Activated naive CD4-positive, alpha-beta T cell treated with anti-CD3 and anti-CD28 coated beads, Interleukin-2, amount 10 ng/mL, durations not matched to agents 7 days and 5 days (primary cell): ENCODE results near the gene PODN.

Experiments
- CTCF ChIA-PET: fragments of 350-600 bp; sonication (Branson Sonifier 250); formaldehyde crosslinking; loops from one replicate; lab custom pipeline; 2021; ENCODE audit warnings: antibody characterized with exemption; lab: Charles Lee
- DNase-seq: peaks from one replicate; pipeline ENCODE4 v3.0.0-alpha.2; 2020
- H3K27ac Mint-ChIP-seq: one replicate; pipeline ENCODE4 v1.8.0; 2021; ENCODE audit warnings: mild to moderate bottlenecking, moderate library complexity, mixed read lengths
- H3K27me3 Mint-ChIP-seq: one replicate; pipeline ENCODE4 v1.8.0; 2021; ENCODE audit warnings: mild to moderate bottlenecking, mixed read lengths
- H3K36me3 Mint-ChIP-seq: one replicate; pipeline ENCODE4 v1.8.0; 2021; ENCODE audit warnings: mixed read lengths
- H3K4me1 Mint-ChIP-seq: one replicate; pipeline ENCODE4 v1.8.0; 2021; ENCODE audit warnings: mixed read lengths
- H3K4me3 Mint-ChIP-seq: one replicate; pipeline ENCODE4 v1.8.0; 2021; ENCODE audit warnings: mild to moderate bottlenecking, moderate library complexity, mixed read lengths
- H3K9me3 Mint-ChIP-seq: one replicate; pipeline ENCODE4 v1.8.0; 2021; ENCODE audit warnings: mixed read lengths

The PODN gene

GRCh38 chr1:53075206-53075605, 13.2 kb downstream of the PODN start:
- H3K9me3 Mint-ChIP-seq = no peaks in the 10 kb centered on the region
- CTCF ChIA-PET = no interaction called here
- no peaks in the 10 kb centered on the region for H3K4me1 Mint-ChIP-seq
- H3K36me3 Mint-ChIP-seq = no peaks in the 10 kb centered on the region
- DNase-seq = no peak
- H3K27ac Mint-ChIP-seq = no peak overlapping the region
- peaks cover 6% of the 10 kb centered on the region for H3K27me3 Mint-ChIP-seq
- no peak overlapping the region for H3K4me3 Mint-ChIP-seq

DNA sequence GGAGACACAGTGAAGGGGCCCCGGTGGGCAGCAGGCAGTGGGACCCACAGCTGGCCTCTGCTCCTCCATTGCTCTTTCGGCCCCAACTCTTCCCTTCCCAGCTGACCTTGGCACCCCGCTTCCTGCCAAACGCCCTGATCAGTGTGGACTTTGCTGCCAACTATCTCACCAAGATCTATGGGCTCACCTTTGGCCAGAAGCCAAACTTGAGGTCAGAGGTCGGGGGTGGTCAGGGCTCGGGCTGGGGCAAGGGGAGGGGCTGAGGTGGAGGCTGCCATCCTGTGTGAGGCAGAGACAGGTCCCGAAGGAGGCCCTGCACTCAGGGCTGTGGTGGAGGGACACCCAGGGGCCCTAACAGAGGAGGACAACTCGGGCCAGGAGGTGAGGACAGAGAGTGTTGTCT, 13.7 kb downstream of the PODN start:
- Mint-ChIP-seq H3K27me3 (peaks cover 6% of the 10 kb centered on the region), H3K36me3 (no peaks in the 10 kb centered on the region), H3K4me3 (no peak overlapping the region), H3K27ac (no peak overlapping the region), H3K4me1 (no peaks in the 10 kb centered on the region), H3K9me3 (no peaks in the 10 kb centered on the region)
- no peak for DNase-seq
- CTCF ChIA-PET = no interaction called here

- H3K27ac Mint-ChIP-seq = no peak overlapping the region
- CTCF ChIA-PET = no interaction called here
- H3K4me3 Mint-ChIP-seq = no peak overlapping the region
- no peaks in the 10 kb centered on the region for H3K4me1 Mint-ChIP-seq
- H3K36me3 Mint-ChIP-seq = no peaks in the 10 kb centered on the region
- peaks cover 6% of the 10 kb centered on the region for H3K27me3 Mint-ChIP-seq
- no peak for DNase-seq
- H3K9me3 Mint-ChIP-seq = no peaks in the 10 kb centered on the region
Measured at GRCh38 chr1:53076165-53076564, 14.2 kb downstream of the PODN start.

DNA sequence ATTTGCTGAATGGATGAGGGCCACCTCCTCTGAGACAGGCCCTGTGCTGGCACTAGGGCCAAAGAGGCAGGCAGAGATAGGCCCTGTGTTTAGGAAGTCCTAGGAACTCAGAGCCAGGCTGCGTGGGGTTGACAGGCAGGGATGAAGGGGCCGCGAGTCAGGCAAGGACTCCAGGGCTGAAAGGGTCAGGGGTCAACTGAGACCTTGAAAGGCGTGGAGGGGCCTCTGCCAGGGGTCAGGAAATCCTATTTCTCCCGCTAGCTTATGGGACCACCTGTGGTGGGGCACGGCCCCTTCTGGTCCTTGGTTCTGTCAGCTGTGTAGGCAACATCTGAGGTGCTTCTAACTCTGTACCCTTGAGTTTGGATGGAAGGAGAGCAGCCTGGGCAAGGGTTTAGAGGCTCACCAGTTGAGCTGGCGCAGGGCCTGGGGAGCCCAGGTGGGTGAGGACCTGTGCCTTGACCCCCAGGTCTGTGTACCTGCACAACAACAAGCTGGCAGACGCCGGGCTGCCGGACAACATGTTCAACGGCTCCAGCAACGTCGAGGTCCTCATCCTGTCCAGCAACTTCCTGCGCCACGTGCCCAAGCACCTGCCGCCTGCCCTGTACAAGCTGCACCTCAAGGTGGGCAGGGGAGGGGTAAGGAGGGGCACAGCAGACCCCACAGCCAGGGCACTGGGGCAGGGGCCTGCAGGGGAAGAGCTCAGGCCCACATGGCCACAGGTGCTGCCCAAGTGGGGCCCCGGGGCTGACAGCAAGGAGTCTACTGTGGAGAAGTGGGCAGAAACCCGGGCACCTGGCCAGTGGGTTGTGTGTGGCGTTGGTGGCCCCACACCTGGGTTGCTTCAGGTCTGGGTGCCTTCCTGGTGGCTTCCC, 14.9 kb downstream of the PODN start:
- CTCF ChIA-PET = no interaction called here
- no peak overlapping the region for H3K4me3 Mint-ChIP-seq
- H3K36me3 Mint-ChIP-seq = no peaks in the 10 kb centered on the region
- no peak overlapping the region for H3K27ac Mint-ChIP-seq
- H3K9me3 Mint-ChIP-seq = no peaks in the 10 kb centered on the region
- peaks cover 6% of the 10 kb centered on the region for H3K27me3 Mint-ChIP-seq
- DNase-seq = no peak
- no peaks in the 10 kb centered on the region for H3K4me1 Mint-ChIP-seq

DNA sequence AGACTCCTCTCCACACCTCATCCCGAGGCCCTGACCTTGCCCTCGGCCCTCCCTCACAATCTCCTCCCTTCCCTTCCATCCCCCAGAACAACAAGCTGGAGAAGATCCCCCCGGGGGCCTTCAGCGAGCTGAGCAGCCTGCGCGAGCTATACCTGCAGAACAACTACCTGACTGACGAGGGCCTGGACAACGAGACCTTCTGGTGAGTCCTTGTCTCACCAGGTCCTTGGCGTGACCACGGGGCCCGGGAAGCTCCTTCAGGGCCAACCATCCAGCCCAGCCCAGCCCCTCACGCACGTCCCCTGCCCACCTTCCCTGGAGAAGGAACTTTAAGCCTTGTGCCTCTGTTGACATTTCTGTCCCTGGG, 15.6 kb downstream of the PODN start:
- Mint-ChIP-seq H3K27ac (no peak overlapping the region), H3K36me3 (no peaks in the 10 kb centered on the region), H3K9me3 (no peaks in the 10 kb centered on the region), H3K4me3 (no peak overlapping the region), H3K27me3 (peaks cover 6% of the 10 kb centered on the region), H3K4me1 (no peaks in the 10 kb centered on the region)
- CTCF ChIA-PET = no interaction called here
- no peak for DNase-seq

- no peak for DNase-seq
- no peaks in the 10 kb centered on the region for H3K9me3 Mint-ChIP-seq
- H3K36me3 Mint-ChIP-seq = no peaks in the 10 kb centered on the region
- no peaks in the 10 kb centered on the region for H3K4me1 Mint-ChIP-seq
- peaks cover 9% of the 10 kb centered on the region for H3K27me3 Mint-ChIP-seq
- CTCF ChIA-PET = interaction anchor here (0.9 kb wide), 1 partner anchor 156 kb away, joined by 3 read pairs; no protein-coding TSS in a partner anchor
- no peak overlapping the region for H3K4me3 Mint-ChIP-seq
- no peak overlapping the region for H3K27ac Mint-ChIP-seq
Measured at GRCh38 chr1:53078333-53079101, 16.5 kb downstream of the PODN start.

- no peaks in the 10 kb centered on the region for H3K4me1 Mint-ChIP-seq
- no peak overlapping the region for H3K4me3 Mint-ChIP-seq
- H3K27me3 Mint-ChIP-seq = peaks cover 9% of the 10 kb centered on the region
- H3K9me3 Mint-ChIP-seq = no peaks in the 10 kb centered on the region
- H3K36me3 Mint-ChIP-seq = no peaks in the 10 kb centered on the region
- H3K27ac Mint-ChIP-seq = no peak overlapping the region
- CTCF ChIA-PET = interaction anchor here (0.9 kb wide), 1 partner anchor 157 kb away, joined by 3 read pairs; no protein-coding TSS in a partner anchor
- no peak for DNase-seq
Measured at GRCh38 chr1:53079251-53079650, 17.2 kb downstream of the PODN start.

DNA sequence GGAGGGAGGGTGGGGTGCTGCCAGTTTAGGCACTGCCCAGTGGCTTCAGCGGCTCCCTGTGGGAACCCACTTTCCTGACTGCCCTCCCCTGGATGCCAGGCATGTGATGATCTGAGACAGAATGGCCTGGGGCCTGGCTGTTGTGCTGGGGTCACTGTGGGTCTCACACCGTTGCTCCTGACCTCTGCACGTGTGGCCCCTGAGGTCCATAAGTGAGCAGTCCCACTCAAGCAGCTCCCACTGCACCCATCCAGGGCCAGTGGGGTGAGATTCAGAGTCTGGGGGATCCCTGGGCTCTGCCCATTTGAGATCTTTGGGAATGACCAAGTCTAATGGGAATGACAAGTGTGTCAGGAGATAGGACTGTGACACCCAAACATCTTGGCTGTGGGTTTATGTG, 18.0 kb downstream of the PODN start:
- H3K9me3 Mint-ChIP-seq = no peaks in the 10 kb centered on the region
- CTCF ChIA-PET = no interaction called here
- H3K4me1 Mint-ChIP-seq = no peaks in the 10 kb centered on the region
- H3K4me3 Mint-ChIP-seq = no peak overlapping the region
- H3K27ac Mint-ChIP-seq = no peak overlapping the region
- no peaks in the 10 kb centered on the region for H3K36me3 Mint-ChIP-seq
- H3K27me3 Mint-ChIP-seq = peaks cover 8% of the 10 kb centered on the region
- DNase-seq = no peak

GRCh38 chr1:53080769-53081168, 18.8 kb downstream of the PODN start:
- CTCF ChIA-PET = no interaction called here
- Mint-ChIP-seq H3K4me1 (no peaks in the 10 kb centered on the region), H3K9me3 (no peaks in the 10 kb centered on the region), H3K36me3 (no peaks in the 10 kb centered on the region), H3K4me3 (no peak overlapping the region), H3K27ac (no peak overlapping the region), H3K27me3 (peaks cover 3% of the 10 kb centered on the region)
- no peak for DNase-seq

- H3K36me3 Mint-ChIP-seq = no peaks in the 10 kb centered on the region
- no peak for DNase-seq
- H3K27ac Mint-ChIP-seq = no peak overlapping the region
- CTCF ChIA-PET = no interaction called here
- no peak overlapping the region for H3K4me3 Mint-ChIP-seq
- H3K4me1 Mint-ChIP-seq = no peaks in the 10 kb centered on the region
- peaks cover 3% of the 10 kb centered on the region for H3K27me3 Mint-ChIP-seq
- H3K9me3 Mint-ChIP-seq = no peaks in the 10 kb centered on the region
Measured at GRCh38 chr1:53081384-53082066, 19.5 kb downstream of the PODN start.

GRCh38 chr1:53082826-53083455, 20.9 kb downstream of the PODN start:
- Mint-ChIP-seq H3K27ac (no peak overlapping the region), H3K4me1 (no peaks in the 10 kb centered on the region)
- CTCF ChIA-PET = no interaction called here

GRCh38 chr1:53083636-53084588, 21.9 kb downstream of the PODN start:
- H3K36me3 Mint-ChIP-seq = no peaks in the 10 kb centered on the region
- no peak overlapping the region for H3K4me3 Mint-ChIP-seq
- DNase-seq = no peak
- no peak overlapping the region for H3K27ac Mint-ChIP-seq
- no peaks in the 10 kb centered on the region for H3K4me1 Mint-ChIP-seq
- H3K9me3 Mint-ChIP-seq = no peaks in the 10 kb centered on the region
- H3K27me3 Mint-ChIP-seq = peaks cover 3% of the 10 kb centered on the region
- CTCF ChIA-PET = no interaction called here

More at GRCh38 chr1:53082826-53083455, 20.9 kb downstream of the PODN start:
- H3K4me3 Mint-ChIP-seq = no peak overlapping the region
- H3K27me3 Mint-ChIP-seq = peaks cover 3% of the 10 kb centered on the region
- H3K9me3 Mint-ChIP-seq = no peaks in the 10 kb centered on the region
- H3K36me3 Mint-ChIP-seq = no peaks in the 10 kb centered on the region
- DNase-seq = no peak

GRCh38 chr1:53084589-53084971, 22.6 kb downstream of the PODN start:
- CTCF ChIA-PET = no interaction called here
- Mint-ChIP-seq H3K4me3 (no peak overlapping the region), H3K27me3 (peaks cover 3% of the 10 kb centered on the region)

More at GRCh38 chr1:53084589-53084971, 22.6 kb downstream of the PODN start:
- H3K4me1 Mint-ChIP-seq = no peaks in the 10 kb centered on the region
- DNase-seq = no peak
- H3K36me3 Mint-ChIP-seq = no peaks in the 10 kb centered on the region
- H3K27ac Mint-ChIP-seq = no peak overlapping the region
- no peaks in the 10 kb centered on the region for H3K9me3 Mint-ChIP-seq
